ENCODE measurements around the gene DUSP16.

DNA sequence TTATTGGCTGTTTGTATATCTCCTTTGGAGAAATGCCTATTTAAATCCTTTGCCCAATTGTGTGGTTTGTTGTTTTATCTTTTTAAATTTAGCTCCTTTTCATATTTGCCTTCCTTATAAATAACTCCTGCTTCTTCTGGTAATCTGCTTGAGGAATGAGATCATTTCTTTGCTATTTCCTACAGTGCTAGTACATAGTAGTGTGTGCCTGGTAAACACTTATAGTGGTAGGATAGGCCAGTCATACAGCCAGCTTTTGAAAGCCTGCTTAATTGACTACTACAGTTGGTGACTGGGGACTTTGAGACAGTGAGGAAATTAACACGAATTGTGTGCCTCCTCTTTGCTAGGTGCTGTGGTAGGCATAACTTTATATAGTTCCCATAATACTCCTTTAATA, 137.0 kb downstream of the DUSP16 start:
- TF ChIP-seq, protein P1, sequence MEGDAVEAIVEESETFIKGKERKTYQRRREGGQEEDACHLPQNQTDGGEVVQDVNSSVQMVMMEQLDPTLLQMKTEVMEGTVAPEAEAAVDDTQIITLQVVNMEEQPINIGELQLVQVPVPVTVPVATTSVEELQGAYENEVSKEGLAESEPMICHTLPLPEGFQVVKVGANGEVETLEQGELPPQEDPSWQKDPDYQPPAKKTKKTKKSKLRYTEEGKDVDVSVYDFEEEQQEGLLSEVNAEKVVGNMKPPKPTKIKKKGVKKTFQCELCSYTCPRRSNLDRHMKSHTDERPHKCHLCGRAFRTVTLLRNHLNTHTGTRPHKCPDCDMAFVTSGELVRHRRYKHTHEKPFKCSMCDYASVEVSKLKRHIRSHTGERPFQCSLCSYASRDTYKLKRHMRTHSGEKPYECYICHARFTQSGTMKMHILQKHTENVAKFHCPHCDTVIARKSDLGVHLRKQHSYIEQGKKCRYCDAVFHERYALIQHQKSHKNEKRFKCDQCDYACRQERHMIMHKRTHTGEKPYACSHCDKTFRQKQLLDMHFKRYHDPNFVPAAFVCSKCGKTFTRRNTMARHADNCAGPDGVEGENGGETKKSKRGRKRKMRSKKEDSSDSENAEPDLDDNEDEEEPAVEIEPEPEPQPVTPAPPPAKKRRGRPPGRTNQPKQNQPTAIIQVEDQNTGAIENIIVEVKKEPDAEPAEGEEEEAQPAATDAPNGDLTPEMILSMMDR (IDR thresholded peaks at IDR 0.05), result no peak
- no peak for TF ChIP-seq EZH2 (IDR thresholded peaks at IDR 0.05)
- no peak for TF ChIP-seq EZH2phosphoT487 (IDR thresholded peaks at IDR 0.05)

Measured in neural progenitor cell (in vitro differentiated cells).